HepG2 (cell line): ENCODE data around the gene BLVRB. TPM values are rescaled to one million over a fixed set of nuclear protein-coding genes. Genes with fewer than 3 reads are reported as not detected.

Source experiments
- ATAC-seq: fragments of 200-7000 bp; cut with Tn5 transposase; 3 replicates; pipeline ENCODE4 v1.9.1; 2020; ENCODE audit warnings: mild to moderate bottlenecking, moderate library complexity
- BruUV-seq: library from RNA; stranded (reverse); fragments of 400-500 nt; replicated peaks from 2 replicates; lab custom pipeline; 2021; lab: Mats Ljungman, UMichigan
- CTCF ChIA-PET: fragments of 300-600 bp; formaldehyde crosslinking; extraction: SDS; loops from one replicate; lab custom pipeline; 2021; ENCODE audit warnings: low total read pairs, inconsistent platforms, low intra/inter-chr PET ratio; lab: Yijun Ruan, JAX
- POLR2A ChIA-PET: fragments of 350-600 bp; sonication (Branson Sonifier 250); formaldehyde crosslinking; loops from one replicate; lab custom pipeline; 2020; ENCODE audit warnings: antibody characterized with exemption, inconsistent platforms; lab: Yijun Ruan, JAX
- DNase-seq: peaks from one replicate; pipeline ENCODE4 v3.0.0-alpha.2; 2015; ENCODE audit warnings: low spot score
- FAIRE-seq: peaks from 3 replicates; lab custom pipeline; 2011; peaks lifted over from hg19 to GRCh38; lab: Jason Lieb, UNC
- H2AFZ ChIP-seq: one replicate; pipeline ENCODE4 v1.6.1; 2011; ENCODE audit warnings: low read length, inconsistent platforms
- H3K27ac ChIP-seq: fragments of 300-600 bp; 3 replicates; pipeline ENCODE4 v1.8.0; 2011; ENCODE audit warnings: mixed run types, mild to moderate bottlenecking, mixed read lengths, low read length, inconsistent platforms; ENCODE audit not compliant: insufficient read depth; ENCODE audit errors: extremely low read length
- H3K27me3 ChIP-seq, 2 experiments: fragments of 200-600 bp in 1 of 2; 2 replicates in 1 of 2; 3 replicates in 1 of 2; pipeline versions ENCODE4 v1.6.0 to v1.8.0; 2011; ENCODE audit warnings: low read length in 2 of 2, mild to moderate bottlenecking in 2 of 2, moderate library complexity in 2 of 2, inconsistent platforms in 1 of 2; ENCODE audit not compliant: insufficient read depth in 2 of 2, control insufficient read depth in 1 of 2
- H3K36me3 ChIP-seq, 2 experiments: fragments of 200-600 bp in 1 of 2; replicated peaks in 1 of 2; 2 replicates in 1 of 2; 3 replicates in 1 of 2; pipeline versions ENCODE4 v1.5.1 to v1.8.0; 2011; ENCODE audit warnings: low read length in 2 of 2, inconsistent platforms in 1 of 2; ENCODE audit not compliant: insufficient read depth in 2 of 2, control insufficient read depth in 1 of 2
- H3K4me1 ChIP-seq: 2 replicates; pipeline ENCODE4 v1.5.1; 2012; ENCODE audit warnings: low read length, inconsistent platforms; ENCODE audit not compliant: insufficient read depth
- H3K4me2 ChIP-seq: 2 replicates; pipeline ENCODE4 v1.6.0; 2011; ENCODE audit warnings: low read depth, low read length, inconsistent platforms
- H3K4me3 ChIP-seq, 3 experiments: fragments of 200-600 bp in 1 of 3; sonication (generic), shearing (Covaris generic) in 1 of 3; replicated peaks in 1 of 3; 2 replicates each; pipeline ENCODE4 v1.5.1; 2011 to 2016; ENCODE audit warnings: low read length in 3 of 3, inconsistent platforms in 2 of 3, low read depth in 2 of 3, mild to moderate bottlenecking in 2 of 3, control low read depth in 1 of 3, mixed read lengths in 1 of 3; ENCODE audit not compliant: insufficient read depth in 1 of 3
- H3K79me2 ChIP-seq: one replicate; pipeline ENCODE4 v1.6.1; 2011; ENCODE audit warnings: low read length, inconsistent platforms; ENCODE audit not compliant: insufficient read depth
- H3K9ac ChIP-seq: 2 replicates; pipeline ENCODE4 v1.6.0; 2011; ENCODE audit warnings: mild to moderate bottlenecking, low read depth, low read length, inconsistent platforms; ENCODE audit not compliant: insufficient read depth
- H3K9me3 ChIP-seq: 2 replicates; pipeline ENCODE4 v1.5.1; 2012; ENCODE audit warnings: mild to moderate bottlenecking, low read length
- H4K20me1 ChIP-seq: 2 replicates; pipeline ENCODE4 v1.6.0; 2011; ENCODE audit warnings: inconsistent platforms, mild to moderate bottlenecking, low read length, moderate library complexity; ENCODE audit not compliant: insufficient read depth
- CTCF ChIP-seq: sonication (generic); formaldehyde crosslinking; IDR thresholded peaks from 2 replicates; pipeline ENCODE4 v1.5.0; 2020; ENCODE audit warnings: mild to moderate bottlenecking, missing genetic modification reagents, moderate library complexity
- HNRNPUL1 ChIP-seq: fragments of 200-400 bp; formaldehyde crosslinking; IDR thresholded peaks from 2 replicates; pipeline ENCODE4 v1.6.1; 2017; ENCODE audit warnings: low read depth, mild to moderate bottlenecking, low read length, moderate library complexity
- ZXDC ChIP-seq: sonication (generic); formaldehyde crosslinking; IDR thresholded peaks from 2 replicates; pipeline ENCODE4 v1.5.0; 2020; ENCODE audit warnings: mild to moderate bottlenecking, missing genetic modification reagents
- WGBS: methylation state at CpG from one replicate; pipeline ENCODE4 v1.1.6; 2017; ENCODE audit warnings: low lambda C conversion rate; 5-methylcytosine and 5-hydroxymethylcytosine counted together
- in situ Hi-C: cut with HindIII; loops from 2 replicates; pipeline ENCODE4 v1.10.0; 2017; ENCODE audit warnings: low pct_unique_long_range_greater_than_20kb; ENCODE audit not compliant: extremely low pct_ligation_motif_present
- intact Hi-C: fragments of 100-400 bp; cut with micrococcal nuclease; formaldehyde crosslinking; loops from one replicate; pipeline ENCODE4 v1.10.0; 2022; ENCODE audit not compliant: unreplicated experiment
- polyA plus RNA-seq, 8 experiments: library from polyadenylated mRNA; depleted of rRNA in 3 of 8; stranded (reverse) in 7 of 8; unstranded in 1 of 8; fragments of >200 nt; fragmentation: Illumina TruSeq in 4 of 8; extraction: Trizol in 4 of 8; gene quantifications; 2 replicates each; pipeline versions ENCODE4 v1.2.1 to v1.2.3, GENCODE V29; 2011 to 2016; ENCODE audit warnings: low read depth in 4 of 8, missing spikeins in 1 of 8, mixed read lengths in 1 of 8; ENCODE audit not compliant: insufficient read depth in 1 of 8
- total RNA-seq, 5 experiments: library from RNA; depleted of rRNA; stranded (reverse); fragments of >200 nt; fragmentation: Illumina TruSeq; extraction: Trizol; gene quantifications; 2 replicates each; pipeline ENCODE4 v1.2.3, GENCODE V29; 2016; ENCODE audit warnings: low read depth in 1 of 5

Gene BLVRB
- total and polyA plus RNA-seq, 2 of the 13 experiments (the other 11 are each of a cell fraction or from before 2014, with no cell fraction given) = 25.9 to 51.4 TPM

- CTCF ChIA-PET = no interaction called here
- no peak for TF ChIP-seq HNRNPUL1
- Histone ChIP-seq H3K9ac (no peak overlapping the region), H3K27me3 (peaks cover 3 to 11% of the 10 kb centered on the region in 2 experiments; a peak in 3 of 5 replicates), H3K9me3 (no peaks in the 10 kb centered on the region), H3K4me3 (no peak overlapping the region), H3K27ac (no peak overlapping the region), H4K20me1 (no peaks in the 10 kb centered on the region), H3K4me1 (no peaks in the 10 kb centered on the region), H3K36me3 (no peaks in the 10 kb centered on the region), H3K4me2 (no peak overlapping the region), H2AFZ (no peak overlapping the region), H3K79me2 (no peaks in the 10 kb centered on the region)
- BruUV-seq = no TSS peak
- in situ Hi-C loops (no loop called here), intact Hi-C loops (no loop called here)
- FAIRE-seq (no peak), DNase-seq (no peak), ATAC-seq (no peak)
- WGBS = 31% methylated on average over 2 of the region's 2 CpGs
- POLR2A ChIA-PET = interaction anchor here (0.6 kb wide), 1 partner anchor 880 kb away, joined by 3 read pairs; no protein-coding TSS in a partner anchor
Measured at GRCh38 chr19:40507892-40508291, 42.3 kb upstream of the BLVRB start.

GRCh38 chr19:40506099-40506498 is 40.6 kb upstream of the BLVRB start:
- ChIA-PET CTCF (no interaction called here), POLR2A (no interaction called here)
- Histone ChIP-seq H3K79me2 (no peaks in the 10 kb centered on the region), H3K4me1 (no peaks in the 10 kb centered on the region), H3K4me3 (no peak overlapping the region), H4K20me1 (no peaks in the 10 kb centered on the region; the same call in 1 of the 2 replicates), H3K9ac (no peak overlapping the region), H3K9me3 (no peaks in the 10 kb centered on the region), H3K36me3 (no peaks in the 10 kb centered on the region), H3K27ac (no peak overlapping the region), H3K27me3 (peaks cover 2 to 11% of the 10 kb centered on the region in 2 experiments; a peak in 3 of 5 replicates), H3K4me2 (no peak overlapping the region), H2AFZ (no peak overlapping the region)
- peak; percentile 54; the same call in 2 of the 3 replicates for ATAC-seq
- no peak for DNase-seq
- in situ Hi-C loops = no loop called here
- no peak for FAIRE-seq
- BruUV-seq = no TSS peak
- WGBS = 40% methylated on average over 6 of the region's 9 CpGs
- intact Hi-C loops = no loop called here
- TF ChIP-seq CTCF (CRISPR knock-in tag) = 0 out of 2 replicates have a peak, but pooled peaks have one; percentile 20
- TF ChIP-seq ZXDC (CRISPR knock-in tag) = no peak
